GM12878 (cell line): Measurements from ENCODE around the gene SESN3. TPM values are rescaled to one million over a fixed set of nuclear protein-coding genes. Genes with fewer than 3 reads are reported as not detected.

Experiments
- ATAC-seq: fragments of 200-7000 bp; cut with Tn5 transposase; 3 replicates; pipeline ENCODE4 v1.9.1; 2020; ENCODE audit warnings: mild to moderate bottlenecking, moderate library complexity
- BruUV-seq: library from RNA; stranded (reverse); fragments of 400-500 nt; replicated peaks from 2 replicates; lab custom pipeline; 2021; lab: Mats Ljungman, UMichigan
- CTCF ChIA-PET: fragments of 300-600 bp; sonication (Branson Sonifier 250); formaldehyde crosslinking; extraction: SDS; loops from one replicate; lab custom pipeline; 2021; ENCODE audit warnings: inconsistent platforms; lab: Yijun Ruan, JAX
- POLR2A ChIA-PET: fragments of 350-600 bp; formaldehyde crosslinking; extraction: SDS; loops from one replicate; lab custom pipeline; 2021; ENCODE audit warnings: inconsistent platforms; lab: Charles Lee
- RAD21 ChIA-PET: fragments of 300-600 bp; sonication (Branson Sonifier 250); formaldehyde crosslinking; loops from one replicate; lab custom pipeline; 2023; ENCODE audit warnings: antibody characterized with exemption; ENCODE audit not compliant: unreplicated experiment; lab: Charles Lee
- SMC1A ChIA-PET: fragments of 300-600 bp; sonication (Branson Sonifier 250); formaldehyde crosslinking; loops from one replicate; lab custom pipeline; 2023; ENCODE audit not compliant: unreplicated experiment, uncharacterized antibody; lab: Charles Lee
- DNase-seq: peaks from one replicate; pipeline ENCODE4 v3.0.0-alpha.2; 2011; ENCODE audit warnings: low read depth, low spot score
- FAIRE-seq: peaks from 3 replicates; lab custom pipeline; 2011; peaks lifted over from hg19 to GRCh38; lab: Jason Lieb, UNC
- H2AFZ ChIP-seq: 2 replicates; pipeline ENCODE4 v1.6.0; 2011; ENCODE audit warnings: low read depth, low read length, control low read depth; ENCODE audit not compliant: control insufficient read depth
- H3K27ac ChIP-seq: 2 replicates; pipeline ENCODE4 v1.5.1; 2011; ENCODE audit warnings: control low read depth; ENCODE audit not compliant: control insufficient read depth, insufficient read depth
- H3K27me3 ChIP-seq, 2 experiments: replicated peaks in 1 of 2; 2 replicates each; pipeline versions ENCODE4 v1.6.0 to v1.6.1; 2011; ENCODE audit warnings: low read length in 1 of 2; ENCODE audit not compliant: control insufficient read depth in 2 of 2, insufficient read depth in 2 of 2
- H3K36me3 ChIP-seq, 2 experiments: 2 replicates each; pipeline ENCODE4 v1.5.1; 2011; ENCODE audit warnings: low read length in 1 of 2; ENCODE audit not compliant: control insufficient read depth in 2 of 2, insufficient read depth in 2 of 2
- H3K4me1 ChIP-seq: 2 replicates; pipeline ENCODE4 v1.6.1; 2011; ENCODE audit warnings: mild to moderate bottlenecking, low read length, moderate library complexity, mixed read lengths; ENCODE audit not compliant: control insufficient read depth, insufficient read depth
- H3K4me2 ChIP-seq: 2 replicates; pipeline ENCODE4 v1.6.0; 2011; ENCODE audit warnings: control low read depth; ENCODE audit not compliant: control insufficient read depth, insufficient read depth
- H3K4me3 ChIP-seq: fragments of 200-600 bp; sonication (generic); 2 replicates; pipeline ENCODE4 v1.5.1; 2016
- H3K79me2 ChIP-seq: 2 replicates; pipeline ENCODE4 v1.6.0; 2011; ENCODE audit warnings: low read length; ENCODE audit not compliant: control insufficient read depth, insufficient read depth
- H3K9ac ChIP-seq: 2 replicates; pipeline ENCODE4 v1.8.0; 2011; ENCODE audit warnings: low read length, control low read depth, mixed read lengths; ENCODE audit not compliant: control insufficient read depth, insufficient read depth
- H3K9me3 ChIP-seq: replicated peaks from 3 replicates; pipeline ENCODE4 v1.5.1; 2011; ENCODE audit warnings: mild to moderate bottlenecking, low read length; ENCODE audit not compliant: control insufficient read depth, insufficient read depth
- H4K20me1 ChIP-seq: 2 replicates; pipeline ENCODE4 v1.6.0; 2011; ENCODE audit not compliant: control insufficient read depth, insufficient read depth
- ASH2L ChIP-seq: fragments of 300-600, 200-600 bp; sonication (generic); IDR thresholded peaks from 2 replicates; pipeline ENCODE4 v1.6.1; 2017; ENCODE audit warnings: low read depth, mild to moderate bottlenecking, borderline replicate concordance
- ATF7 ChIP-seq: fragments of 450-650 bp; IDR thresholded peaks from 2 replicates; pipeline ENCODE4 v1.6.1; 2016; ENCODE audit warnings: low read depth, mild to moderate bottlenecking
- BCL11A ChIP-seq: IDR thresholded peaks from 2 replicates; pipeline ENCODE4 v1.6.1; 2011; ENCODE audit warnings: low read depth, low read length
- BCL3 ChIP-seq: IDR thresholded peaks from 2 replicates; pipeline ENCODE4 v1.6.1; 2011; ENCODE audit warnings: borderline replicate concordance, low read depth, mild to moderate bottlenecking, moderate library complexity, low read length; ENCODE audit not compliant: insufficient read depth, poor library complexity, severe bottlenecking
- BCLAF1 ChIP-seq: fragments of 450-650 bp; IDR thresholded peaks from 2 replicates; pipeline ENCODE4 v1.6.1; 2017; ENCODE audit warnings: antibody characterized with exemption, mild to moderate bottlenecking, moderate library complexity
- DPF2 ChIP-seq: fragments of 450-650 bp; IDR thresholded peaks from 2 replicates; pipeline ENCODE4 v1.6.1; 2017; ENCODE audit warnings: mild to moderate bottlenecking
- E2F4 ChIP-seq: IDR thresholded peaks from 2 replicates; pipeline ENCODE4 v1.6.1; 2012; ENCODE audit warnings: low read depth, low read length, improper control_type of control experiment
- EGR1 ChIP-seq, 2 experiments: IDR thresholded peaks; 1 replicate in 1 of 2; 2 replicates in 1 of 2; pipeline ENCODE4 v1.6.1; 2011 to 2012; ENCODE audit warnings: low read depth in 2 of 2, low read length in 2 of 2, borderline replicate concordance in 1 of 2, mild to moderate bottlenecking in 1 of 2, moderate library complexity in 1 of 2
- HDAC2 ChIP-seq: fragments of 200-600 bp; sonication (generic); IDR thresholded peaks from 2 replicates; pipeline ENCODE4 v1.6.1; 2017
- NFYB ChIP-seq: IDR thresholded peaks from 2 replicates; pipeline ENCODE4 v1.6.1; 2011; ENCODE audit warnings: low read depth, mild to moderate bottlenecking, low read length, improper control_type of control experiment, moderate library complexity; ENCODE audit not compliant: insufficient read depth
- PAX5 ChIP-seq: IDR thresholded peaks from 2 replicates; pipeline ENCODE4 v1.6.1; 2011; ENCODE audit warnings: low read depth, low read length, borderline replicate concordance
- POU2F2 ChIP-seq: IDR thresholded peaks from 3 replicates; pipeline ENCODE4 v1.6.1; 2011; ENCODE audit warnings: low read depth, mild to moderate bottlenecking, low read length, borderline replicate concordance
- RAD21 ChIP-seq: IDR thresholded peaks from 2 replicates; pipeline ENCODE4 v1.6.1; 2011; ENCODE audit warnings: mild to moderate bottlenecking, low read depth, low read length, moderate library complexity; ENCODE audit not compliant: insufficient read depth
- RUNX3 ChIP-seq: IDR thresholded peaks from 2 replicates; pipeline ENCODE4 v1.6.1; 2012; ENCODE audit warnings: low read length, inconsistent platforms
- SMARCA5 ChIP-seq: fragments of 450-650 bp; IDR thresholded peaks from 2 replicates; pipeline ENCODE4 v1.6.1; 2017; ENCODE audit warnings: mild to moderate bottlenecking
- SP1 ChIP-seq: IDR thresholded peaks from one replicate; pipeline ENCODE4 v1.6.1; 2011; ENCODE audit warnings: low read depth, low read length
- ZSCAN29 ChIP-seq: fragments of 450-650 bp; IDR thresholded peaks from 2 replicates; pipeline ENCODE4 v1.6.1; 2017; ENCODE audit warnings: mild to moderate bottlenecking, moderate library complexity
- WGBS: methylation state at CpG from one replicate; pipeline ENCODE4 v1.1.6; 2016; ENCODE audit warnings: low lambda C conversion rate; ENCODE audit not compliant: insufficient replicate concordance, insufficient coverage; ENCODE audit errors: missing lambda C conversion rate; 5-methylcytosine and 5-hydroxymethylcytosine counted together
- in situ Hi-C: fragments of 300-500 bp; cut with MboI; formaldehyde crosslinking; loops from 9 replicates; pipeline ENCODE4 v1.14.3; 2018; ENCODE audit warnings: mixed read lengths
- intact Hi-C: fragments of 100-400 bp; cut with micrococcal nuclease; formaldehyde crosslinking; loops from one replicate; pipeline ENCODE4 v1.14.2; 2022; ENCODE audit not compliant: unreplicated experiment
- polyA plus RNA-seq, 11 experiments: library from polyadenylated mRNA; depleted of rRNA in 4 of 11; unstranded in 6 of 11; stranded (reverse) in 5 of 11; fragments of >200 nt; fragmentation: Nextera tagmentation in 4 of 11; fragmentation: Illumina TruSeq in 1 of 11; extraction: Ambion mirVana in 4 of 11; extraction: Trizol in 1 of 11; gene quantifications; 1 replicate in 1 of 11; 2 replicates in 10 of 11; pipeline versions ENCODE4 v1.2.1 to v1.2.3, GENCODE V29; 2011 to 2016; ENCODE audit warnings: inconsistent platforms in 2 of 11, missing spikeins in 2 of 11, low read depth in 1 of 11
- total RNA-seq, 4 experiments: library from RNA; depleted of rRNA in 3 of 4; stranded (reverse); fragments of >200 nt in 3 of 4; fragmentation: Illumina TruSeq in 1 of 4; extraction: Trizol in 1 of 4; gene quantifications; 2 replicates each; pipeline versions ENCODE4 v1.2.1 to v1.2.3, GENCODE V29; 2013 to 2021

The SESN3 gene
- total and polyA plus RNA-seq, 10 of the 15 experiments (the other 5 are each of a cell fraction or from before 2014, with no cell fraction given) = 0.64 to 6.7 (median 3.0) TPM

GRCh38 chr11:95239871-95240649, 9.1 kb upstream of the SESN3 start (continued):
- TF ChIP-seq E2F4 (no peak), POU2F2 (no peak), ZSCAN29 (no peak), DPF2 (no peak), SMARCA5 (no peak)

- H4K20me1 ChIP-seq = no peaks in the 10 kb centered on the region
- peak; percentile 47 for FAIRE-seq
- peaks cover 0 to 27% of the 10 kb centered on the region in 2 experiments; a peak in 2 of 4 replicates for H3K27me3 ChIP-seq
- CTCF ChIA-PET = interaction anchor here (0.7 to 5.8 kb wide), 21 partner anchors 9 to 536 kb away, joined by 3 to 82 read pairs (median 5); no protein-coding TSS in a partner anchor
- peaks cover 8% of the 10 kb centered on the region for H3K4me1 ChIP-seq
- intact Hi-C loops (loop anchor here (1.0 to 5.0 kb wide), 6 partner anchors 64 to 550 kb away; no protein-coding TSS in a partner anchor), in situ Hi-C loops (no loop called here)
- BruUV-seq = no TSS peak
- no peak overlapping the region for H2AFZ ChIP-seq
- no peak for DNase-seq
- POLR2A ChIA-PET = interaction anchor here (0.5 to 5.3 kb wide), 14 partner anchors 9 to 1013 kb away, joined by 3 to 160 read pairs (median 5); no protein-coding TSS in a partner anchor
- ATAC-seq = peak; percentile 3; the same call in 1 of the 3 replicates
- no peaks in the 10 kb centered on the region for H3K9me3 ChIP-seq
- no peak overlapping the region; the same call in 1 of the 2 replicates for H3K4me2 ChIP-seq
- WGBS = 3% methylated on average over 3 of the region's 3 CpGs
- SMC1A ChIA-PET = interaction anchor here (0.6 to 7.7 kb wide), 37 partner anchors 9 to 542 kb away, joined by 3 to 261 read pairs (median 6); no protein-coding TSS in a partner anchor
- no peaks in the 10 kb centered on the region for H3K79me2 ChIP-seq
- no peaks in the 10 kb centered on the region for H3K36me3 ChIP-seq
- no peak overlapping the region for H3K27ac ChIP-seq
- no peak overlapping the region for H3K9ac ChIP-seq
- H3K4me3 ChIP-seq = peak overlapping the region; percentile 53
- RAD21 ChIA-PET = interaction anchor here (0.6 to 5.4 kb wide), 36 partner anchors 10 to 530 kb away, joined by 3 to 195 read pairs (median 5); no protein-coding TSS in a partner anchor
- TF ChIP-seq PAX5 (no peak), NFYB (no peak), RAD21 (peak; percentile 26; the same call in 1 of the 2 replicates), BCLAF1 (no peak), ATF7 (peak; percentile 11; the same call in 1 of the 2 replicates), EGR1 (IDR thresholded peaks at IDR 0.05; ENCODE audit: borderline replicate concordance in 1 of 2, low read depth in 2 of 2, low read length in 2 of 2) (no peak), RUNX3 (peak; percentile 80), HDAC2 (no peak), BCL3 (no peak), SP1 (no peak), BCL11A (0 out of 2 replicates have a peak, but pooled peaks have one; percentile 14), ASH2L (no peak)
Measured at GRCh38 chr11:95232666-95233065, 1.7 kb upstream of the SESN3 start.
